HG03432 (cell line): Measurements from ENCODE around the gene CLEC4A.
"Not testable (repeated sequence)": the region's sequence is repeated elsewhere in the genome, so short reads cannot be mapped to it uniquely, and the experiment has no call there.

Experiments
- ATAC-seq: cut with Tn5 transposase; IDR thresholded peaks from one replicate; pipeline ENCODE4 v1.9.1; 2021; ENCODE audit warnings: mild to moderate bottlenecking, moderate library complexity; ENCODE audit not compliant: unreplicated experiment

The CLEC4A gene

GRCh38 chr12:8123124-8123912 is at the start of gene CLEC4A:
TSS of gene CLEC4A (plus strand) at chr12:8123617. CDS start at chr12:8123879, 262 bp downstream.
- no peak for ATAC-seq

- no peak for ATAC-seq
These were observed 47.5 kb upstream of the CLEC4A start for GRCh38 chr12:8075935-8076334.

GRCh38 chr12:8076366-8076765 is 47.1 kb upstream of the CLEC4A start:
- ATAC-seq: no peak

GRCh38 chr12:8077207-8077606 is 46.2 kb upstream of the CLEC4A start:
- ATAC-seq: no peak

- ATAC-seq: no peak
These were observed 45.0 kb upstream of the CLEC4A start for GRCh38 chr12:8078398-8078797.

- no peak for ATAC-seq
These were observed 44.5 kb upstream of the CLEC4A start for GRCh38 chr12:8078916-8079315.

- no peak for ATAC-seq
These were observed 43.3 kb upstream of the CLEC4A start for GRCh38 chr12:8080120-8080519.

- no peak for ATAC-seq
These were observed 42.0 kb upstream of the CLEC4A start for GRCh38 chr12:8081251-8081920.

- no peak for ATAC-seq
These were observed 40.7 kb upstream of the CLEC4A start for GRCh38 chr12:8082808-8083100.

GRCh38 chr12:8084351-8084750 is 39.1 kb upstream of the CLEC4A start:
- not testable (repeated sequence) for ATAC-seq

GRCh38 chr12:8087666-8088065 is 35.8 kb upstream of the CLEC4A start:
- no peak for ATAC-seq

GRCh38 chr12:8088574-8088973 is 34.8 kb upstream of the CLEC4A start:
- ATAC-seq: no peak

GRCh38 chr12:8089277-8089676 is 34.1 kb upstream of the CLEC4A start:
- ATAC-seq: not testable (repeated sequence)

- ATAC-seq: no peak
These were observed 33.7 kb upstream of the CLEC4A start for GRCh38 chr12:8089716-8090115.

- no peak for ATAC-seq
These were observed 30.1 kb upstream of the CLEC4A start for GRCh38 chr12:8093291-8093690.

GRCh38 chr12:8096281-8096915 is 27.0 kb upstream of the CLEC4A start:
- ATAC-seq: no peak

GRCh38 chr12:8099235-8099634 is 24.2 kb upstream of the CLEC4A start:
- no peak for ATAC-seq

- no peak for ATAC-seq
These were observed 14.5 kb upstream of the CLEC4A start for GRCh38 chr12:8108808-8109398.

- not testable (repeated sequence) for ATAC-seq
These were observed 10.3 kb upstream of the CLEC4A start for GRCh38 chr12:8113117-8113516.

GRCh38 chr12:8120072-8120713 is 3.2 kb upstream of the CLEC4A start:
- ATAC-seq: no peak

GRCh38 chr12:8127138-8127537 is 3.7 kb downstream of the CLEC4A start:
- no peak for ATAC-seq
